ENCODE measurements around the gene AUTS2.

AUTS2 gene

GRCh38 chr7:70383066-70383782, 784.9 kb downstream of the AUTS2 start:
- no peak for DNase-seq (ENCODE audit: low spot score)

- no peak for DNase-seq (ENCODE audit: low spot score)
These were observed 785.7 kb downstream of the AUTS2 start for GRCh38 chr7:70384024-70384423.

GRCh38 chr7:70384891-70385290, 786.6 kb downstream of the AUTS2 start:
- no peak for DNase-seq (ENCODE audit: low spot score)

- no peak for DNase-seq (ENCODE audit: low spot score)
These were observed 788.9 kb downstream of the AUTS2 start for GRCh38 chr7:70387217-70387616.

DNA sequence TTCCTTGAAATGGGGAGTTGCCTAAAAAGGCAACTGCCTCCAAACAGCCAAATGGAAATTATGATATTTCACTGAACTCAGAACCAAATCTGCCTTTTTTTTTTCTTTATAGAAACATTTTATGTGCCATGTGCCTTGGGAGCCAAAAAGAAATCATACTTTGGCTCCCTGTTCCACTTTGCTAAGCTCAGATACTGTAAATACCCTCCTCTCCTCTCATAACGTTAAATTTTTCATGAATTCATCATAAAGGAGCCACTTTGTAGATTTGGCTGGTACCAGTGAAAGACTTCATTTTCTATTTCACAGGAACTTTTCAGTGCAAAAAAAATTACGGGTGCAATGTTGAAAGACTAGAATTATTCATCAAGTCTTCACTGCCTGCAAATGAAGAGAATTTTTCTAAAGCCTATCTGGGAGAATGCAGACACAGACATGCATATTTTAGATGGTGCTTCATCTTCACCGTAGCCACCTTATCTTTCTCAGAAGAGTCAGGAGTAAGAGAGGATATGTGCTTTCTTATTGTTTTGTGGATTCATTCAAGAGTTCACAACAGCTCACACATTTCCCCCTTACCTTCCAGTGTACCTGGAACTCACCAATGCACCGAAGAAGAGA, 791.4 kb downstream of the AUTS2 start:
- no peak for DNase-seq (ENCODE audit: low spot score)

DNA sequence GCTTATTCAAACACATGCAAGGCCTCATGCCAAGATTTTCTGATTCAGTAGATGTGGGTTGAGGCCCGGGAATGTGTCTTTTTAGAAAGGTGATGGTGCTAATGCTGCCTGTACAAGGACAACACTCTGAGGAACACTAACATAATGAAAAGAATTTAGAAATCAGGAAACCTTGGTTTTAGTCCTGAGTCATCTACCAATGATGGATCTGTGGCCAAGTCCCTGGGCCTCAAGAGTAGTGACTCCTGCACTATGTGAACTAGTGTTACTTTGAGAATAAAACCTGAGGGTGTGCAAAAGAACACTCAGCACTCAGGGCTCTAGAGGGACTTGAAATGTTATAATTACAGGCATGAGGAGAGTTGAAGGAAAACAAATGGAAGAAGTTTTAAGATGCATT, 792.0 kb downstream of the AUTS2 start:
- DNase-seq (ENCODE audit: low spot score) = no peak

- no peak for DNase-seq (ENCODE audit: low spot score)
These were observed 794.1 kb downstream of the AUTS2 start for GRCh38 chr7:70392256-70392876.

DNA sequence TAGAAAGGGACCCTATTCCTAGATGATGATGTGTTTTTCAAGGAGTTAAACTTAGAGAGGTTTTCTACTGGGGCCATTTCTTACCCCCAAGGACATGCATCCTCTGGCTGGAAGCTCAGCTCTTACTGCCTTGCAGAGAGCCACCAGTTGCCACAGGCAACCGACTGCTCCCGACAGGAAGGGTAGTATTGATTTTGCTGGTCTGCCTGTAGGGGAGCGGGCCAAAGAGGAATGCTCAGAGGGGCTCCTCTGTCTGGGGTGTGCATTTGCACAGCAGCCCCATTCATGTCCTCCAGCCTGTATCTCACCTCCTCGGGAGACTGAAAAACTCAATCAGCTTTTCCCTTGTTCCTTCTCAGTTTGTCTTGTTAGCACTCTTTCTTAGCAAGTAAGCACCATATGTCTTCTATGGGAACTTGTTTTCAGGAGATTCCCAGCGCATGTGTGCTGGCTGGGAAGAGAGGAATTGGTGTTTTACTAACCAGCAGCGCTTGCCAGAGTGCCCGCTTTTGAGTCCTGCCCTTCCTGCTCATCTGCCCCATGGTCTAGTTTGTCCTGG, 794.7 kb downstream of the AUTS2 start:
- DNase-seq (ENCODE audit: low spot score) = no peak

- no peak for DNase-seq (ENCODE audit: low spot score)
These were observed 795.7 kb downstream of the AUTS2 start for GRCh38 chr7:70393956-70394355.

GRCh38 chr7:70400829-70401380, 802.6 kb downstream of the AUTS2 start:
- no peak for DNase-seq (ENCODE audit: low spot score)

GRCh38 chr7:70402069-70402468, 803.8 kb downstream of the AUTS2 start:
- no peak for DNase-seq (ENCODE audit: low spot score)

DNA sequence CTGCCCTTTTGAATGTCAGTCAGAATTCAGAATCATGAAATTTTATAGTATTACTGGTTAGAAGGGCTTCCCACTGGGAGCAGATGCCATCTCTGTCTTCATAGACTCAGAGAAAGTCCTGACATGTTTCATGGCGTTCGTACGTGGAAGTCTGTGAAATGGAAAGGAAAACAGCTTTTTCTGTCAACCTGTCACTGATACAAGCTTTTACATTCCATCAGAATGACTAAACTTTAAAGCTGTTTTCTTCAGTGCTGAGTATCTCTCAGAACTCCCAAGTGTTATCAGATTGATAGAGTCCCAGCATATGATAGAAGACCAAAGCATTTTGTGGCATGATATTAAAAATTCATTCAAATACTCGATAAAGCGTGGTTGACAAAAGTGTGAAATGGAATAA, 807.0 kb downstream of the AUTS2 start:
- no peak for DNase-seq (ENCODE audit: low spot score)

DNA sequence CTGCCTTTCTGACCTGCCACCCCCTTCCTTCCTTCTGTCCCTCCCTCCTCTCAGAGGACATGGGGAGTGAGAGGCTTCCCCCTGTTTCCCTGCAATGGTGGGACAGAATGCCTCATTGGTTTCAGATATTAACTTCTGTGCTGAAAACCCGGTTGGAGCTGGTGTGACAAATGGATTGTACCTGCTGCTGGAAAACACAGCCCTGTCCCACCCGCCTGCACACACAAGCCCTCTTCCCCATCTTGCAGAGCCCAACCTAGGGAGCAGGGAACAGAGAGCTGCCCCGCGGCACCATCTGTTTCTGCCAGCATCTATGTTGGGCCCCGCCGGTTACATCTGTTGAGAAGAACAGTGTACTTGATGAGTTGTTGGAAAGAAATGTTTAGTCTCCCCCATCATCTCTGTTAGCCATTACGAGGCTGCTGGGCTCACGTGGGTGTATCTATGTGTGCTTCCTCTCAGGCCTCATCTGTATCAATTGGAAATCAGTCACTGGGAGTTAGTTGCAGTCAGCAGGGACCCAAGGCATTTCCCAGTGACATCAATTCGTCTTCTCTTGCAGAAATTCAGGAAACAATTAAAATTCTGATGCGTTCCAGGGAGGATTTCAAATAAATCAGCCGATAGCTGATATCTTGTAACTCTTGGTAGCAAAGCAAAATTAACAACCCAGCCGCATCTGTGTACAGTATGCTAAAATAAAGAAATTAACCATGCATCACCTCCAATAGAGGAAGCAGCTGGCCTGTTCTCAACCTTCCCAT, 808.1 kb downstream of the AUTS2 start:
- DNase-seq (ENCODE audit: low spot score) = peak; percentile 43

DNA sequence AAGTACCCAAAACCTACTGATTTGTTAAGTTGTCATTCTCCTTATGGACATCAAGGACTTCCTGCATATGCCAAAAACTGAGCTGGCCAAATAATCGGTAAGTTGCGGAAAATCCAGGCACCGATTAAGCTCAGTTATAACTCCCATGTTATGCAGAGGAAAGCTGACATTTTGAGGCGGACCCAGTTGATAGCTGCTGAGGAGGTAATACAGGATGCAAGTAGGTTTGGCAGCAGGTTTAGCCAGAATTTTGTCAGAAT, 808.6 kb downstream of the AUTS2 start:
- no peak for DNase-seq (ENCODE audit: low spot score)

GRCh38 chr7:70408477-70408876, 810.2 kb downstream of the AUTS2 start:
- DNase-seq (ENCODE audit: low spot score) = no peak

- DNase-seq (ENCODE audit: low spot score) = no peak
These were observed 810.6 kb downstream of the AUTS2 start for GRCh38 chr7:70408891-70409290.

DNA sequence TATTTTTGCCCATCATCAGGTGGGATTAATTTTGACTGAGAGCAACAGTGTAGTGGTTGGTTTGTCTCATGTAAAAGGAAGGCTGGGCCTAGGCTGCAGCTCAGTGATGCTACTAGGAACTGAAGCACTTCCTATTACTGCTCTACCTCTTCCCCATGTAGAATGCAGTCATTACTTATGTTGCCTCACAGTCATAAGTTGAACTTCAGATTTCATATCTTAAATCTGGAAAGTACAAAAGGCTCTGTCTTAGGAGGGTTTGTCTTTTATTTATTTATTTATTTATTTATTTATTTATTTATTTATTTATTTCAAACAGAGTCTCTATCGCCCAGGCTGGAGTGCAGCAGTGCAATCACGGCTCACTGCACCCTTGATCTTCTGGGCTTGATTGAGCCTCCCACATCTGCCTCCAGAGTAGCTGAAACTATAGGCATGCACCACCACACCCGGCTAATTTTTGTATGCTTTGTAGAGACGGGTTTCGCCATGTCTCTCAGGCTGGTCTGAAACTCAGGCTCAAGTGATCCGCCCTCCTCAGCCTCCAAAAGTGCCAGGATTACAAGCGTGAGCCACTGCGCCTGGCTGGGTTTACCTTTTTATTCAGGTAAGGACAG, 812.0 kb downstream of the AUTS2 start:
- no peak for DNase-seq (ENCODE audit: low spot score)

GRCh38 chr7:70414368-70414767, 816.1 kb downstream of the AUTS2 start:
- no peak for DNase-seq (ENCODE audit: low spot score)

GRCh38 chr7:70415179-70415972, 817.1 kb downstream of the AUTS2 start:
- no peak for DNase-seq (ENCODE audit: low spot score)

GRCh38 chr7:70416347-70416985, 818.2 kb downstream of the AUTS2 start:
- peak; percentile 81 for DNase-seq (ENCODE audit: low spot score)

Data from D341Med (cell line).